Calu3 (cell line): ENCODE results near the gene SELENOP. TPM values are rescaled to one million over a fixed set of nuclear protein-coding genes. Genes with fewer than 3 reads are reported as not detected.

Experiments
- BruUV-seq: library from RNA; stranded (reverse); fragments of 400-500 nt; replicated peaks from 2 replicates; lab custom pipeline; 2021; lab: Mats Ljungman, UMichigan
- CTCF ChIA-PET: fragments of 300-600 bp; sonication (Branson Sonifier 250); formaldehyde crosslinking; loops from one replicate; lab custom pipeline; 2022; ENCODE audit warnings: antibody characterized with exemption; lab: Charles Lee
- DNase-seq: peaks from one replicate; pipeline ENCODE4 v3.0.0; 2022
- H3K27ac Mint-ChIP-seq: one replicate; pipeline ENCODE4 v1.8.0; 2022; ENCODE audit warnings: mixed read lengths; ENCODE audit not compliant: unreplicated experiment
- H3K27me3 Mint-ChIP-seq: one replicate; pipeline ENCODE4 v1.8.0; 2022; ENCODE audit warnings: mixed read lengths; ENCODE audit not compliant: unreplicated experiment
- H3K36me3 Mint-ChIP-seq: one replicate; pipeline ENCODE4 v1.8.0; 2022; ENCODE audit warnings: mild to moderate bottlenecking, moderate library complexity, mixed read lengths; ENCODE audit not compliant: insufficient read depth, unreplicated experiment
- H3K4me1 Mint-ChIP-seq: one replicate; pipeline ENCODE4 v1.8.0; 2022; ENCODE audit warnings: mild to moderate bottlenecking, low read depth, mixed read lengths; ENCODE audit not compliant: unreplicated experiment
- H3K4me3 Mint-ChIP-seq: one replicate; pipeline ENCODE4 v1.8.0; 2022; ENCODE audit warnings: mild to moderate bottlenecking, low read depth, moderate library complexity, mixed read lengths; ENCODE audit not compliant: unreplicated experiment
- H3K9me3 Mint-ChIP-seq: one replicate; pipeline ENCODE4 v1.8.0; 2022; ENCODE audit warnings: low read depth, mixed read lengths; ENCODE audit not compliant: unreplicated experiment
- CTCF ChIP-seq: fragments of 200-600 bp; IDR thresholded peaks from one replicate; pipeline ENCODE4 v1.8.0; 2022; ENCODE audit warnings: antibody characterized with exemption; ENCODE audit not compliant: unreplicated experiment
- intact Hi-C: fragments of 100-400 bp; cut with micrococcal nuclease; formaldehyde crosslinking; loops from one replicate; pipeline ENCODE4 v1.10.0; 2022; ENCODE audit not compliant: unreplicated experiment
- total RNA-seq: library from RNA; stranded (reverse); gene quantifications from 2 replicates; pipeline ENCODE4 v1.2.3, GENCODE V29; 2022

Gene SELENOP
- total RNA-seq, 1 experiment from 2014 or later, result 2.0 TPM

GRCh38 chr5:42787073-42787472 lies 24.6 kb downstream of the SELENOP start:
- no peak for DNase-seq
- CTCF ChIA-PET, result interaction anchor here (0.6 kb wide), 1 partner anchor 1280 kb away, joined by 3 read pairs; no protein-coding TSS in a partner anchor
- Mint-ChIP-seq H3K36me3 (no peaks in the 10 kb centered on the region), H3K4me3 (no peak overlapping the region), H3K9me3 (peaks cover 6% of the 10 kb centered on the region), H3K4me1 (no peaks in the 10 kb centered on the region), H3K27me3 (no peaks in the 10 kb centered on the region), H3K27ac (no peak overlapping the region)
- BruUV-seq, result no TSS peak
- intact Hi-C loops, result no loop called here
- TF ChIP-seq CTCF, result no peak

GRCh38 chr5:42785756-42786155 lies 25.9 kb downstream of the SELENOP start:
- no peak for TF ChIP-seq CTCF
- no peak overlapping the region for H3K27ac Mint-ChIP-seq
- CTCF ChIA-PET, result no interaction called here
- no TSS peak for BruUV-seq
- no peaks in the 10 kb centered on the region for H3K4me1 Mint-ChIP-seq
- H3K36me3 Mint-ChIP-seq, result no peaks in the 10 kb centered on the region
- intact Hi-C loops, result no loop called here
- DNase-seq, result no peak
- H3K9me3 Mint-ChIP-seq, result peaks cover 6% of the 10 kb centered on the region
- no peak overlapping the region for H3K4me3 Mint-ChIP-seq
- no peaks in the 10 kb centered on the region for H3K27me3 Mint-ChIP-seq

GRCh38 chr5:42784132-42784531 lies 27.6 kb downstream of the SELENOP start:
- CTCF ChIA-PET, result no interaction called here
- H3K27me3 Mint-ChIP-seq, result no peaks in the 10 kb centered on the region
- no TSS peak for BruUV-seq
- peaks cover 6% of the 10 kb centered on the region for H3K9me3 Mint-ChIP-seq
- H3K4me3 Mint-ChIP-seq, result no peak overlapping the region
- intact Hi-C loops, result no loop called here
- no peaks in the 10 kb centered on the region for H3K36me3 Mint-ChIP-seq
- no peak for DNase-seq
- TF ChIP-seq CTCF, result no peak
- H3K27ac Mint-ChIP-seq, result no peak overlapping the region
- H3K4me1 Mint-ChIP-seq, result no peaks in the 10 kb centered on the region

GRCh38 chr5:42781584-42781983 lies 30.1 kb downstream of the SELENOP start:
- TF ChIP-seq CTCF, result no peak

More at GRCh38 chr5:42781584-42781983, 30.1 kb downstream of the SELENOP start:
- H3K36me3 Mint-ChIP-seq, result no peaks in the 10 kb centered on the region
- H3K27ac Mint-ChIP-seq, result no peak overlapping the region
- H3K9me3 Mint-ChIP-seq, result peaks cover 2% of the 10 kb centered on the region
- no peak overlapping the region for H3K4me3 Mint-ChIP-seq
- CTCF ChIA-PET, result interaction anchor here (1.3 kb wide), 1 partner anchor 9 kb away, joined by 4 read pairs; no protein-coding TSS in a partner anchor
- intact Hi-C loops, result no loop called here
- H3K27me3 Mint-ChIP-seq, result no peaks in the 10 kb centered on the region
- no peaks in the 10 kb centered on the region for H3K4me1 Mint-ChIP-seq
- DNase-seq, result no peak
- BruUV-seq, result no TSS peak
